ENCODE measurements around the gene PSG5.
"Not testable (repeated sequence)": the region's sequence is repeated elsewhere in the genome, so short reads cannot be mapped to it uniquely, and the experiment has no call there.

The PSG5 gene

GRCh38 chr19:43198686-43199419, 12.5 kb upstream of the PSG5 start:
- H3K36me3 Mint-ChIP-seq; DNase-seq (ENCODE audit: low spot score in 2 of 2): not testable (repeated sequence)

GRCh38 chr19:43197666-43198397, 11.5 kb upstream of the PSG5 start:
- not testable (repeated sequence) for ATAC-seq; DNase-seq (ENCODE audit: low spot score in 2 of 2); H3K4me1 Mint-ChIP-seq; H3K4me3 Mint-ChIP-seq; H3K9me3 Mint-ChIP-seq; H3K27ac Mint-ChIP-seq; H3K36me3 Mint-ChIP-seq

More at GRCh38 chr19:43198686-43199419, 12.5 kb upstream of the PSG5 start:
- not testable (repeated sequence) for H3K4me1 Mint-ChIP-seq, H3K9me3 Mint-ChIP-seq, H3K27ac Mint-ChIP-seq, H3K4me3 Mint-ChIP-seq, ATAC-seq

GRCh38 chr19:43194397-43194796, 8.1 kb upstream of the PSG5 start:
- not testable (repeated sequence) for H3K9me3 Mint-ChIP-seq; H3K4me3 Mint-ChIP-seq; ATAC-seq; H3K27ac Mint-ChIP-seq; H3K36me3 Mint-ChIP-seq; DNase-seq (ENCODE audit: low spot score in 2 of 2); H3K4me1 Mint-ChIP-seq

GRCh38 chr19:43192381-43193155, 6.2 kb upstream of the PSG5 start:
- H3K27ac Mint-ChIP-seq; DNase-seq (ENCODE audit: low spot score in 2 of 2); H3K4me3 Mint-ChIP-seq; H3K36me3 Mint-ChIP-seq; H3K9me3 Mint-ChIP-seq; H3K4me1 Mint-ChIP-seq; ATAC-seq: not testable (repeated sequence)

- not testable (repeated sequence) for H3K9me3 Mint-ChIP-seq; H3K4me3 Mint-ChIP-seq; H3K27ac Mint-ChIP-seq; DNase-seq (ENCODE audit: low spot score in 2 of 2); ATAC-seq; H3K4me1 Mint-ChIP-seq; H3K36me3 Mint-ChIP-seq
Measured at GRCh38 chr19:43188092-43188491, 1.8 kb upstream of the PSG5 start.

- not testable (repeated sequence) for DNase-seq (ENCODE audit: low spot score in 2 of 2); H3K36me3 Mint-ChIP-seq; H3K27ac Mint-ChIP-seq; H3K4me1 Mint-ChIP-seq; H3K4me3 Mint-ChIP-seq; H3K9me3 Mint-ChIP-seq; ATAC-seq
Measured at GRCh38 chr19:43181869-43182771, 4.2 kb downstream of the PSG5 start.

GRCh38 chr19:43179569-43180147, 6.7 kb downstream of the PSG5 start:
- H3K9me3 Mint-ChIP-seq; DNase-seq (ENCODE audit: low spot score in 2 of 2): not testable (repeated sequence)

GRCh38 chr19:43178577-43178976, 7.8 kb downstream of the PSG5 start:
- H3K27ac Mint-ChIP-seq; H3K36me3 Mint-ChIP-seq; H3K4me3 Mint-ChIP-seq; H3K4me1 Mint-ChIP-seq; ATAC-seq; DNase-seq (ENCODE audit: low spot score in 2 of 2); H3K9me3 Mint-ChIP-seq: not testable (repeated sequence)

More at GRCh38 chr19:43179569-43180147, 6.7 kb downstream of the PSG5 start:
- not testable (repeated sequence) for H3K36me3 Mint-ChIP-seq, H3K27ac Mint-ChIP-seq, H3K4me3 Mint-ChIP-seq, H3K4me1 Mint-ChIP-seq, ATAC-seq

- not testable (repeated sequence) for H3K36me3 Mint-ChIP-seq; H3K4me1 Mint-ChIP-seq; ATAC-seq; H3K27ac Mint-ChIP-seq; H3K9me3 Mint-ChIP-seq; DNase-seq (ENCODE audit: low spot score in 2 of 2); H3K4me3 Mint-ChIP-seq
Measured at GRCh38 chr19:43165906-43166305, 20.4 kb downstream of the PSG5 start.

- H3K9me3 Mint-ChIP-seq; ATAC-seq; DNase-seq (ENCODE audit: low spot score in 2 of 2); H3K27ac Mint-ChIP-seq; H3K4me1 Mint-ChIP-seq; H3K36me3 Mint-ChIP-seq; H3K4me3 Mint-ChIP-seq: not testable (repeated sequence)
Measured at GRCh38 chr19:43163135-43163534, 23.2 kb downstream of the PSG5 start.

GRCh38 chr19:43162261-43162660, 24.1 kb downstream of the PSG5 start:
- not testable (repeated sequence) for H3K36me3 Mint-ChIP-seq; H3K4me3 Mint-ChIP-seq; H3K9me3 Mint-ChIP-seq; H3K27ac Mint-ChIP-seq; ATAC-seq; DNase-seq (ENCODE audit: low spot score in 2 of 2); H3K4me1 Mint-ChIP-seq

- Mint-ChIP-seq H3K4me3 (no peak overlapping the region), H3K9me3 (no peaks in the 10 kb centered on the region), H3K27ac (no peak overlapping the region), H3K4me1 (no peaks in the 10 kb centered on the region), H3K36me3 (no peaks in the 10 kb centered on the region)
- DNase-seq (ENCODE audit: low spot score in 2 of 2) (no peak), ATAC-seq (no peak)
Measured at GRCh38 chr19:43152214-43152613, 34.1 kb downstream of the PSG5 start.

GRCh38 chr19:43149788-43150187, 36.5 kb downstream of the PSG5 start:
- not testable (repeated sequence) for H3K4me1 Mint-ChIP-seq; H3K27ac Mint-ChIP-seq; H3K4me3 Mint-ChIP-seq; DNase-seq (ENCODE audit: low spot score in 2 of 2); ATAC-seq; H3K36me3 Mint-ChIP-seq; H3K9me3 Mint-ChIP-seq

GRCh38 chr19:43148233-43148632, 38.1 kb downstream of the PSG5 start:
- Mint-ChIP-seq H3K9me3 (peaks cover 4% of the 10 kb centered on the region), H3K4me3 (no peak overlapping the region), H3K4me1 (no peaks in the 10 kb centered on the region), H3K36me3 (no peaks in the 10 kb centered on the region), H3K27ac (no peak overlapping the region)
- ATAC-seq: no peak
- DNase-seq (ENCODE audit: low spot score in 2 of 2): no peak
